Progenitor cell of endocrine pancreas (in vitro differentiated cells): ENCODE data around the gene AKAIN1. TPM values are rescaled to one million over a fixed set of nuclear protein-coding genes. Genes with fewer than 3 reads are reported as not detected.

Source experiments
- DNase-seq: peaks from one replicate; pipeline ENCODE4 v3.0.0; 2021; ENCODE audit warnings: low spot score; ENCODE audit not compliant: unreplicated experiment
- H3K27ac Mint-ChIP-seq: 2 replicates; pipeline ENCODE4 v1.8.0; 2021; ENCODE audit warnings: mild to moderate bottlenecking, moderate library complexity, mixed read lengths
- H3K27me3 Mint-ChIP-seq: 2 replicates; pipeline ENCODE4 v1.8.0; 2021; ENCODE audit warnings: mixed read lengths
- H3K36me3 Mint-ChIP-seq: 2 replicates; pipeline ENCODE4 v1.8.0; 2022; ENCODE audit warnings: mixed read lengths; ENCODE audit not compliant: insufficient read depth
- H3K4me1 Mint-ChIP-seq: 2 replicates; pipeline ENCODE4 v1.8.0; 2021; ENCODE audit warnings: low read depth, mixed read lengths
- H3K4me3 Mint-ChIP-seq: 2 replicates; pipeline ENCODE4 v1.8.0; 2021; ENCODE audit warnings: low read depth, mild to moderate bottlenecking, moderate library complexity, mixed read lengths
- H3K9me3 Mint-ChIP-seq: 2 replicates; pipeline ENCODE4 v1.8.0; 2021; ENCODE audit warnings: low read depth, mixed read lengths
- total RNA-seq: library from RNA; stranded (reverse); gene quantifications from 2 replicates; pipeline ENCODE4 v1.2.1, GENCODE V29; 2021
- TF ChIP-seq, protein P1 (sequence below): fragments of 200-600 bp; sonication (generic); IDR thresholded peaks from one replicate; pipeline ENCODE4 v1.5.0; 2021; ENCODE audit warnings: antibody characterized with exemption, mild to moderate bottlenecking; ENCODE audit not compliant: unreplicated experiment

AKAIN1 gene
- total RNA-seq, 1 donor from 2014 or later: not detected

GRCh38 chr18:5162111-5162510 is 34.9 kb downstream of the AKAIN1 start:
- Mint-ChIP-seq H3K27me3 (no peaks in the 10 kb centered on the region), H3K4me1 (no peaks in the 10 kb centered on the region), H3K9me3 (no peaks in the 10 kb centered on the region), H3K4me3 (no peak overlapping the region), H3K36me3 (no peaks in the 10 kb centered on the region), H3K27ac (no peak overlapping the region)
- no peak for DNase-seq
- TF ChIP-seq, protein P1, sequence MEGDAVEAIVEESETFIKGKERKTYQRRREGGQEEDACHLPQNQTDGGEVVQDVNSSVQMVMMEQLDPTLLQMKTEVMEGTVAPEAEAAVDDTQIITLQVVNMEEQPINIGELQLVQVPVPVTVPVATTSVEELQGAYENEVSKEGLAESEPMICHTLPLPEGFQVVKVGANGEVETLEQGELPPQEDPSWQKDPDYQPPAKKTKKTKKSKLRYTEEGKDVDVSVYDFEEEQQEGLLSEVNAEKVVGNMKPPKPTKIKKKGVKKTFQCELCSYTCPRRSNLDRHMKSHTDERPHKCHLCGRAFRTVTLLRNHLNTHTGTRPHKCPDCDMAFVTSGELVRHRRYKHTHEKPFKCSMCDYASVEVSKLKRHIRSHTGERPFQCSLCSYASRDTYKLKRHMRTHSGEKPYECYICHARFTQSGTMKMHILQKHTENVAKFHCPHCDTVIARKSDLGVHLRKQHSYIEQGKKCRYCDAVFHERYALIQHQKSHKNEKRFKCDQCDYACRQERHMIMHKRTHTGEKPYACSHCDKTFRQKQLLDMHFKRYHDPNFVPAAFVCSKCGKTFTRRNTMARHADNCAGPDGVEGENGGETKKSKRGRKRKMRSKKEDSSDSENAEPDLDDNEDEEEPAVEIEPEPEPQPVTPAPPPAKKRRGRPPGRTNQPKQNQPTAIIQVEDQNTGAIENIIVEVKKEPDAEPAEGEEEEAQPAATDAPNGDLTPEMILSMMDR: no peak

DNA sequence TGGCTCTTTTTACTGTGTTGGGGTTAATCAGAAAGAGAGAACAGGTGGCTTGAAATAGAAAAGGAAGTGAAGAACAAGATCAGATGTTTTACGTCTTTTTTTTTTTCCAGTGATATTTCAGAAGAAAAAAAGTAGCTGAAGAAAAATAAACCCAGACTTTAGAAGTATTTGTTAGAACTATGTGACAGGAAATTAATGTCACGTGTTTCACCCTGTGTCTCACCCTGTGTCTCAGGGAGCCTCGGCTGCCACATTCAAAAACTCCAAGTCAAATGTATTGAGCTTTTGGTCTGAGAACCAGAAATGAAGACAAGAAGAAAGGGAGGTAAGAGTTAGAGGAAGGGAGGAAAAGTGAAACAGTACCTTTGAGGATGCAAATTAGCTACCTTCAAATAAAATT is 38.0 kb downstream of the AKAIN1 start:
- Mint-ChIP-seq H3K9me3 (no peaks in the 10 kb centered on the region), H3K4me3 (no peak overlapping the region), H3K27ac (no peak overlapping the region), H3K27me3 (no peaks in the 10 kb centered on the region), H3K36me3 (no peaks in the 10 kb centered on the region), H3K4me1 (no peaks in the 10 kb centered on the region)
- DNase-seq: no peak
- TF ChIP-seq, protein P1: no peak

DNA sequence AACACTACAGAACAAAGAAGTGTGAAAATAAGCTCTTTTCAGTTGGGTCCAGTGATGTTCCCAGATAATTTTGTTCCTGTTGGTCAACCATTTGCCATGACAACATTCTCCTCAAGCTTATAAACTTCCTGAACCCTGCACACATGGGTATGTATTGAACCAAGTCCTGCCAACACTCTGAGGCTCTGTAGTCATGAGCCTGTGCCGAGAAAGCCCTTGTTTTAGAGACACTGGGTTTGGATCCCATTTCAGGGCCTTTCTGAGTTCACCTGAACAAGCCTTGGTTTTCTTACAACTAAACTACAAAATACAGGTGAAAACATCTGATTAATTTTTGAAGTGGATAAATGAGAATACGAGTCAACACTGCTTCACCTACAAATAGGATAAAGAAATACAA is 38.5 kb downstream of the AKAIN1 start:
- TF ChIP-seq, protein P1: no peak
- Mint-ChIP-seq H3K27me3 (no peaks in the 10 kb centered on the region), H3K4me3 (no peak overlapping the region), H3K9me3 (no peaks in the 10 kb centered on the region), H3K27ac (no peak overlapping the region), H3K4me1 (no peaks in the 10 kb centered on the region), H3K36me3 (no peaks in the 10 kb centered on the region)
- DNase-seq: no peak

GRCh38 chr18:5158172-5158571 is 38.9 kb downstream of the AKAIN1 start:
- no peaks in the 10 kb centered on the region for H3K4me1 Mint-ChIP-seq
- TF ChIP-seq, protein P1: no peak
- no peak overlapping the region for H3K27ac Mint-ChIP-seq

GRCh38 chr18:5155907-5156287 is 41.2 kb downstream of the AKAIN1 start:
- H3K27ac Mint-ChIP-seq: no peak overlapping the region

More at GRCh38 chr18:5158172-5158571, 38.9 kb downstream of the AKAIN1 start:
- DNase-seq: no peak
- no peaks in the 10 kb centered on the region for H3K27me3 Mint-ChIP-seq
- no peaks in the 10 kb centered on the region for H3K36me3 Mint-ChIP-seq
- no peak overlapping the region for H3K4me3 Mint-ChIP-seq
- H3K9me3 Mint-ChIP-seq: no peaks in the 10 kb centered on the region

More at GRCh38 chr18:5155907-5156287, 41.2 kb downstream of the AKAIN1 start:
- H3K27me3 Mint-ChIP-seq: no peaks in the 10 kb centered on the region
- H3K4me3 Mint-ChIP-seq: no peak overlapping the region
- no peaks in the 10 kb centered on the region for H3K4me1 Mint-ChIP-seq
- TF ChIP-seq, protein P1: no peak
- no peaks in the 10 kb centered on the region for H3K9me3 Mint-ChIP-seq
- no peaks in the 10 kb centered on the region for H3K36me3 Mint-ChIP-seq
- DNase-seq: no peak
